Measurements from ENCODE around the gene CDH4.

DNA sequence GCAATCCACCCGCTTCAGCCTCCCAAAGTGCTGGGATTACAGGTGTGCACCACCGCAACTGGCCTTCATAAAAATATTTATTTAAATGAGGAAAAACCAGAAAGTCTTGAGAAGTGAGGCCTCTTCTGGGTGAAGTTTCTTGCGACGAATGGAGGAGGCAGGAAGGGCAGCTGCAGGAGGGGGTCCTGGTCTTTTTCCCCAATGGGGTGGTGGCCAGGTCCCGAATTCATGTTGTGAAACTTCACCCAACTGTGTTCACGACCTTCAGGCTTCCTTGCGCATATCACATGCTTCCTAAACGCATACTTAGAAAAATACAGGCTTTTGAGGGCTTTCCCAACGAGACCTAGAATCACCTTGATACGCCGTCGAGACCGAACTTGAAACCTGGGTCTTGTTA, 145.1 kb downstream of the CDH4 start:
- no peak for TF ChIP-seq ESRRA (IDR thresholded peaks at IDR 0.05; ENCODE audit: borderline replicate concordance, low read depth)
- TF ChIP-seq, protein P1, sequence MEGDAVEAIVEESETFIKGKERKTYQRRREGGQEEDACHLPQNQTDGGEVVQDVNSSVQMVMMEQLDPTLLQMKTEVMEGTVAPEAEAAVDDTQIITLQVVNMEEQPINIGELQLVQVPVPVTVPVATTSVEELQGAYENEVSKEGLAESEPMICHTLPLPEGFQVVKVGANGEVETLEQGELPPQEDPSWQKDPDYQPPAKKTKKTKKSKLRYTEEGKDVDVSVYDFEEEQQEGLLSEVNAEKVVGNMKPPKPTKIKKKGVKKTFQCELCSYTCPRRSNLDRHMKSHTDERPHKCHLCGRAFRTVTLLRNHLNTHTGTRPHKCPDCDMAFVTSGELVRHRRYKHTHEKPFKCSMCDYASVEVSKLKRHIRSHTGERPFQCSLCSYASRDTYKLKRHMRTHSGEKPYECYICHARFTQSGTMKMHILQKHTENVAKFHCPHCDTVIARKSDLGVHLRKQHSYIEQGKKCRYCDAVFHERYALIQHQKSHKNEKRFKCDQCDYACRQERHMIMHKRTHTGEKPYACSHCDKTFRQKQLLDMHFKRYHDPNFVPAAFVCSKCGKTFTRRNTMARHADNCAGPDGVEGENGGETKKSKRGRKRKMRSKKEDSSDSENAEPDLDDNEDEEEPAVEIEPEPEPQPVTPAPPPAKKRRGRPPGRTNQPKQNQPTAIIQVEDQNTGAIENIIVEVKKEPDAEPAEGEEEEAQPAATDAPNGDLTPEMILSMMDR (IDR thresholded peaks at IDR 0.05 in 2 of 3, conservative IDR thresholded peaks at IDR 0.05 in 1 of 3; ENCODE audit: insufficient read depth in 2 of 3, low read depth in 1 of 3, low read length in 3 of 3), result no peak
- no peak for TF ChIP-seq KHSRP (IDR thresholded peaks at IDR 0.05)
- no peak for TF ChIP-seq POLR2G (IDR thresholded peaks at IDR 0.05; ENCODE audit: low read depth, low read length)
- no peak for TF ChIP-seq HMG20B (CRISPR knock-in tag; IDR thresholded peaks at IDR 0.05)
- TF ChIP-seq ATF7 (IDR thresholded peaks at IDR 0.05), result no peak
